HG03025 (cell line): ENCODE data around the gene PODNL1.

Experiments used
- ATAC-seq: cut with Tn5 transposase; IDR thresholded peaks from one replicate; pipeline ENCODE4 v1.9.1; 2021; ENCODE audit warnings: mild to moderate bottlenecking, moderate library complexity; ENCODE audit not compliant: unreplicated experiment, low FRiP score

PODNL1 gene

GRCh38 chr19:13902993-13903555 is 35.1 kb downstream of the PODNL1 start:
- no peak for ATAC-seq

- no peak for ATAC-seq
Observed at GRCh38 chr19:13899912-13900584, 38.2 kb downstream of the PODNL1 start.

- no peak for ATAC-seq
Observed at GRCh38 chr19:13899393-13899792, 38.8 kb downstream of the PODNL1 start.

GRCh38 chr19:13896227-13896626 is 42.0 kb downstream of the PODNL1 start:
- ATAC-seq: no peak

- ATAC-seq: no peak
Observed at GRCh38 chr19:13894552-13894951, 43.7 kb downstream of the PODNL1 start.

- ATAC-seq: no peak
Observed at GRCh38 chr19:13892870-13893269, 45.3 kb downstream of the PODNL1 start.

- no peak for ATAC-seq
Observed at GRCh38 chr19:13890136-13890535, 48.1 kb downstream of the PODNL1 start.

- ATAC-seq: no peak
Observed at GRCh38 chr19:13888281-13888680, 49.9 kb downstream of the PODNL1 start.

GRCh38 chr19:13887517-13887916 is 50.7 kb downstream of the PODNL1 start:
- no peak for ATAC-seq

GRCh38 chr19:13887018-13887436 is 51.2 kb downstream of the PODNL1 start:
- no peak for ATAC-seq

GRCh38 chr19:13885826-13886365 is 52.3 kb downstream of the PODNL1 start:
- no peak for ATAC-seq

- ATAC-seq: no peak
Observed at GRCh38 chr19:13884726-13885591, 53.3 kb downstream of the PODNL1 start.

GRCh38 chr19:13883516-13884064 is 54.6 kb downstream of the PODNL1 start:
- no peak for ATAC-seq

GRCh38 chr19:13882836-13883235 is 55.4 kb downstream of the PODNL1 start:
- no peak for ATAC-seq

- ATAC-seq: no peak
Observed at GRCh38 chr19:13882419-13882795, 55.8 kb downstream of the PODNL1 start.

- ATAC-seq: no peak
Observed at GRCh38 chr19:13881692-13882418, 56.4 kb downstream of the PODNL1 start.

GRCh38 chr19:13881251-13881691 is 56.9 kb downstream of the PODNL1 start:
- no peak for ATAC-seq
